Chondrocyte (in vitro differentiated cells): ENCODE results near the gene ZFP90. TPM values are rescaled to one million over a fixed set of nuclear protein-coding genes. Genes with fewer than 3 reads are reported as not detected.

Experiments
- DNase-seq: peaks from one replicate; pipeline ENCODE4 v3.0.0; 2021; ENCODE audit warnings: mixed read lengths, low spot score
- H3K27ac Mint-ChIP-seq: one replicate; pipeline ENCODE4 v1.8.0; 2021; ENCODE audit warnings: mild to moderate bottlenecking, moderate library complexity, mixed read lengths; ENCODE audit not compliant: unreplicated experiment
- H3K27me3 Mint-ChIP-seq: 2 replicates; pipeline ENCODE4 v1.8.0; 2021; ENCODE audit warnings: low read depth, mixed read lengths
- H3K36me3 Mint-ChIP-seq: 2 replicates; pipeline ENCODE4 v1.8.0; 2021; ENCODE audit warnings: low read depth, mixed read lengths
- H3K4me1 Mint-ChIP-seq: 2 replicates; pipeline ENCODE4 v1.8.0; 2021; ENCODE audit warnings: low read depth, mild to moderate bottlenecking, mixed read lengths
- H3K4me3 Mint-ChIP-seq: one replicate; pipeline ENCODE4 v1.8.0; 2021; ENCODE audit warnings: mild to moderate bottlenecking, moderate library complexity, mixed read lengths; ENCODE audit not compliant: unreplicated experiment
- H3K9me3 Mint-ChIP-seq: 2 replicates; pipeline ENCODE4 v1.8.0; 2021; ENCODE audit warnings: low read depth, mixed read lengths
- CTCF ChIP-seq: fragments of 200-600 bp; sonication (generic); IDR thresholded peaks from 2 replicates; pipeline ENCODE4 v1.5.0; 2021; ENCODE audit warnings: antibody characterized with exemption, mild to moderate bottlenecking, moderate library complexity
- total RNA-seq: library from RNA; stranded (reverse); gene quantifications from 3 replicates; pipeline ENCODE4 v1.2.1, GENCODE V29; 2021

The ZFP90 gene
- total RNA-seq, 1 donor from 2014 or later = 29.7 TPM

- H3K27me3 Mint-ChIP-seq = no peaks in the 10 kb centered on the region
- no peaks in the 10 kb centered on the region for H3K36me3 Mint-ChIP-seq
- peak; percentile 90 for TF ChIP-seq CTCF
- H3K27ac Mint-ChIP-seq = no peak overlapping the region
- peak; percentile 95 for DNase-seq
- H3K4me3 Mint-ChIP-seq = peak overlapping the region; percentile 37
- H3K9me3 Mint-ChIP-seq = peaks cover 4% of the 10 kb centered on the region
- peaks cover 7% of the 10 kb centered on the region for H3K4me1 Mint-ChIP-seq
These were observed 51.3 kb downstream of the ZFP90 start for GRCh38 chr16:68590201-68590994.

GRCh38 chr16:68592466-68593337, 53.6 kb downstream of the ZFP90 start:
- peaks cover 7% of the 10 kb centered on the region for H3K4me1 Mint-ChIP-seq
- H3K27me3 Mint-ChIP-seq = no peaks in the 10 kb centered on the region
- no peak overlapping the region for H3K4me3 Mint-ChIP-seq
- TF ChIP-seq CTCF = peak; percentile 72
- DNase-seq = no peak
- H3K9me3 Mint-ChIP-seq = peaks cover 4% of the 10 kb centered on the region
- no peak overlapping the region for H3K27ac Mint-ChIP-seq
- no peaks in the 10 kb centered on the region for H3K36me3 Mint-ChIP-seq

GRCh38 chr16:68596266-68596665, 57.2 kb downstream of the ZFP90 start:
- no peaks in the 10 kb centered on the region for H3K4me1 Mint-ChIP-seq
- no peak overlapping the region for H3K4me3 Mint-ChIP-seq
- no peaks in the 10 kb centered on the region for H3K27me3 Mint-ChIP-seq
- peaks cover 4% of the 10 kb centered on the region for H3K9me3 Mint-ChIP-seq
- H3K27ac Mint-ChIP-seq = no peak overlapping the region
- DNase-seq = no peak
- no peak for TF ChIP-seq CTCF
- H3K36me3 Mint-ChIP-seq = no peaks in the 10 kb centered on the region

GRCh38 chr16:68599586-68599985, 60.5 kb downstream of the ZFP90 start:
- Mint-ChIP-seq H3K27ac (no peak overlapping the region), H3K36me3 (no peaks in the 10 kb centered on the region), H3K4me3 (no peak overlapping the region), H3K27me3 (no peaks in the 10 kb centered on the region), H3K9me3 (no peaks in the 10 kb centered on the region), H3K4me1 (no peaks in the 10 kb centered on the region)
- TF ChIP-seq CTCF = no peak
- no peak for DNase-seq

- no peaks in the 10 kb centered on the region for H3K36me3 Mint-ChIP-seq
- H3K4me3 Mint-ChIP-seq = no peak overlapping the region
- no peaks in the 10 kb centered on the region for H3K27me3 Mint-ChIP-seq
- H3K4me1 Mint-ChIP-seq = no peaks in the 10 kb centered on the region
- no peak overlapping the region for H3K27ac Mint-ChIP-seq
- no peaks in the 10 kb centered on the region for H3K9me3 Mint-ChIP-seq
- DNase-seq = no peak
- TF ChIP-seq CTCF = no peak
These were observed 66.7 kb downstream of the ZFP90 start for GRCh38 chr16:68605746-68606145.
